GM12878 (cell line): ENCODE data around the gene CNTNAP5. TPM values are rescaled to one million over a fixed set of nuclear protein-coding genes. Genes with fewer than 3 reads are reported as not detected.

Experiments used
- ATAC-seq: fragments of 200-7000 bp; cut with Tn5 transposase; 3 replicates; pipeline ENCODE4 v1.9.1; 2020; ENCODE audit warnings: mild to moderate bottlenecking, moderate library complexity
- BruUV-seq: library from RNA; stranded (reverse); fragments of 400-500 nt; replicated peaks from 2 replicates; lab custom pipeline; 2021; lab: Mats Ljungman, UMichigan
- CTCF ChIA-PET: fragments of 300-600 bp; sonication (Branson Sonifier 250); formaldehyde crosslinking; extraction: SDS; loops from one replicate; lab custom pipeline; 2021; ENCODE audit warnings: inconsistent platforms; lab: Yijun Ruan, JAX
- POLR2A ChIA-PET: fragments of 350-600 bp; formaldehyde crosslinking; extraction: SDS; loops from one replicate; lab custom pipeline; 2021; ENCODE audit warnings: inconsistent platforms; lab: Charles Lee
- RAD21 ChIA-PET: fragments of 300-600 bp; sonication (Branson Sonifier 250); formaldehyde crosslinking; loops from one replicate; lab custom pipeline; 2023; ENCODE audit warnings: antibody characterized with exemption; ENCODE audit not compliant: unreplicated experiment; lab: Charles Lee
- SMC1A ChIA-PET: fragments of 300-600 bp; sonication (Branson Sonifier 250); formaldehyde crosslinking; loops from one replicate; lab custom pipeline; 2023; ENCODE audit not compliant: unreplicated experiment, uncharacterized antibody; lab: Charles Lee
- DNase-seq: peaks from one replicate; pipeline ENCODE4 v3.0.0-alpha.2; 2011; ENCODE audit warnings: low read depth, low spot score
- FAIRE-seq: peaks from 3 replicates; lab custom pipeline; 2011; peaks lifted over from hg19 to GRCh38; lab: Jason Lieb, UNC
- H2AFZ ChIP-seq: 2 replicates; pipeline ENCODE4 v1.6.0; 2011; ENCODE audit warnings: low read depth, low read length, control low read depth; ENCODE audit not compliant: control insufficient read depth
- H3K27ac ChIP-seq: 2 replicates; pipeline ENCODE4 v1.5.1; 2011; ENCODE audit warnings: control low read depth; ENCODE audit not compliant: control insufficient read depth, insufficient read depth
- H3K27me3 ChIP-seq, 2 experiments: replicated peaks in 1 of 2; 2 replicates each; pipeline versions ENCODE4 v1.6.0 to v1.6.1; 2011; ENCODE audit warnings: low read length in 1 of 2; ENCODE audit not compliant: control insufficient read depth in 2 of 2, insufficient read depth in 2 of 2
- H3K36me3 ChIP-seq, 2 experiments: 2 replicates each; pipeline ENCODE4 v1.5.1; 2011; ENCODE audit warnings: low read length in 1 of 2; ENCODE audit not compliant: control insufficient read depth in 2 of 2, insufficient read depth in 2 of 2
- H3K4me1 ChIP-seq: 2 replicates; pipeline ENCODE4 v1.6.1; 2011; ENCODE audit warnings: mild to moderate bottlenecking, low read length, moderate library complexity, mixed read lengths; ENCODE audit not compliant: control insufficient read depth, insufficient read depth
- H3K4me2 ChIP-seq: 2 replicates; pipeline ENCODE4 v1.6.0; 2011; ENCODE audit warnings: control low read depth; ENCODE audit not compliant: control insufficient read depth, insufficient read depth
- H3K4me3 ChIP-seq: fragments of 200-600 bp; sonication (generic); 2 replicates; pipeline ENCODE4 v1.5.1; 2016
- H3K79me2 ChIP-seq: 2 replicates; pipeline ENCODE4 v1.6.0; 2011; ENCODE audit warnings: low read length; ENCODE audit not compliant: control insufficient read depth, insufficient read depth
- H3K9ac ChIP-seq: 2 replicates; pipeline ENCODE4 v1.8.0; 2011; ENCODE audit warnings: low read length, control low read depth, mixed read lengths; ENCODE audit not compliant: control insufficient read depth, insufficient read depth
- H3K9me3 ChIP-seq: replicated peaks from 3 replicates; pipeline ENCODE4 v1.5.1; 2011; ENCODE audit warnings: mild to moderate bottlenecking, low read length; ENCODE audit not compliant: control insufficient read depth, insufficient read depth
- H4K20me1 ChIP-seq: 2 replicates; pipeline ENCODE4 v1.6.0; 2011; ENCODE audit not compliant: control insufficient read depth, insufficient read depth
- BCL11A ChIP-seq: IDR thresholded peaks from 2 replicates; pipeline ENCODE4 v1.6.1; 2011; ENCODE audit warnings: low read depth, low read length
- CBX5 ChIP-seq: sonication (generic); IDR thresholded peaks from 2 replicates; pipeline ENCODE4 v1.6.1; 2016; ENCODE audit warnings: low read depth, moderate library complexity, mild to moderate bottlenecking, inconsistent platforms
- HDAC6 ChIP-seq: fragments of 200-600 bp; sonication (generic); IDR thresholded peaks from one replicate; pipeline ENCODE4 v1.8.0; 2017; ENCODE audit warnings: antibody characterized with exemption; ENCODE audit not compliant: unreplicated experiment
- KLF5 ChIP-seq: fragments of 450-650 bp; IDR thresholded peaks from 2 replicates; pipeline ENCODE4 v1.6.1; 2014; ENCODE audit warnings: mild to moderate bottlenecking; ENCODE audit not compliant: partially characterized antibody
- MTA2 ChIP-seq: fragments of 450-650 bp; IDR thresholded peaks from 2 replicates; pipeline ENCODE4 v1.6.1; 2016; ENCODE audit warnings: low read depth, mild to moderate bottlenecking, moderate library complexity
- NRF1 ChIP-seq: conservative IDR thresholded peaks from 2 replicates; pipeline ENCODE4 v1.6.1; 2011; ENCODE audit warnings: mild to moderate bottlenecking, low read depth, low read length, improper control_type of control experiment
- PML ChIP-seq: IDR thresholded peaks from 2 replicates; pipeline ENCODE4 v1.6.1; 2012; ENCODE audit warnings: low read length, inconsistent platforms
- RB1 ChIP-seq: fragments of 450-650 bp; formaldehyde crosslinking; IDR thresholded peaks from 2 replicates; pipeline ENCODE4 v1.6.1; 2017; ENCODE audit warnings: mild to moderate bottlenecking, borderline replicate concordance
- SIX5 ChIP-seq: IDR thresholded peaks from 2 replicates; pipeline ENCODE4 v1.6.1; 2011; ENCODE audit warnings: mild to moderate bottlenecking, low read depth, low read length, moderate library complexity; ENCODE audit not compliant: severe bottlenecking
- SMARCA5 ChIP-seq: fragments of 450-650 bp; IDR thresholded peaks from 2 replicates; pipeline ENCODE4 v1.6.1; 2017; ENCODE audit warnings: mild to moderate bottlenecking
- YBX1 ChIP-seq: fragments of 450-650 bp; IDR thresholded peaks from 2 replicates; pipeline ENCODE4 v1.6.1; 2016; ENCODE audit warnings: antibody characterized with exemption
- YY1 ChIP-seq: IDR thresholded peaks from 2 replicates; pipeline ENCODE4 v1.6.1; 2011; ENCODE audit warnings: low read depth, mild to moderate bottlenecking, low read length
- ZZZ3 ChIP-seq: IDR thresholded peaks from 2 replicates; pipeline ENCODE4 v1.6.1; 2011; ENCODE audit warnings: low read depth; ENCODE audit not compliant: control insufficient read depth, insufficient read length
- WGBS: methylation state at CpG from one replicate; pipeline ENCODE4 v1.1.6; 2016; ENCODE audit warnings: low lambda C conversion rate; ENCODE audit not compliant: insufficient replicate concordance, insufficient coverage; ENCODE audit errors: missing lambda C conversion rate; 5-methylcytosine and 5-hydroxymethylcytosine counted together
- in situ Hi-C: fragments of 300-500 bp; cut with MboI; formaldehyde crosslinking; loops from 9 replicates; pipeline ENCODE4 v1.14.3; 2018; ENCODE audit warnings: mixed read lengths
- intact Hi-C: fragments of 100-400 bp; cut with micrococcal nuclease; formaldehyde crosslinking; loops from one replicate; pipeline ENCODE4 v1.14.2; 2022; ENCODE audit not compliant: unreplicated experiment
- polyA plus RNA-seq, 11 experiments: library from polyadenylated mRNA; depleted of rRNA in 4 of 11; unstranded in 6 of 11; stranded (reverse) in 5 of 11; fragments of >200 nt; fragmentation: Nextera tagmentation in 4 of 11; fragmentation: Illumina TruSeq in 1 of 11; extraction: Ambion mirVana in 4 of 11; extraction: Trizol in 1 of 11; gene quantifications; 1 replicate in 1 of 11; 2 replicates in 10 of 11; pipeline versions ENCODE4 v1.2.1 to v1.2.3, GENCODE V29; 2011 to 2016; ENCODE audit warnings: inconsistent platforms in 2 of 11, missing spikeins in 2 of 11, low read depth in 1 of 11
- total RNA-seq, 4 experiments: library from RNA; depleted of rRNA in 3 of 4; stranded (reverse); fragments of >200 nt in 3 of 4; fragmentation: Illumina TruSeq in 1 of 4; extraction: Trizol in 1 of 4; gene quantifications; 2 replicates each; pipeline versions ENCODE4 v1.2.1 to v1.2.3, GENCODE V29; 2013 to 2021
- TF ChIP-seq, protein P1 (sequence below): IDR thresholded peaks from 2 replicates; pipeline ENCODE4 v1.6.1; 2012; ENCODE audit warnings: low read depth, low read length, improper control_type of control experiment
- TF ChIP-seq, protein P2 (sequence below): IDR thresholded peaks from 2 replicates; pipeline ENCODE4 v1.6.1; 2011; ENCODE audit warnings: borderline replicate concordance, low read depth, mild to moderate bottlenecking, moderate library complexity, low read length; ENCODE audit not compliant: insufficient read depth, poor library complexity, severe bottlenecking
- TF ChIP-seq, protein P3 (sequence below): IDR thresholded peaks from 2 replicates; pipeline ENCODE4 v1.6.1; 2012; ENCODE audit warnings: low read depth, low read length, improper control_type of control experiment

Gene CNTNAP5
- total and polyA plus RNA-seq, 10 of the 15 experiments (the other 5 are each of a cell fraction or from before 2014, with no cell fraction given): not detected

DNA sequence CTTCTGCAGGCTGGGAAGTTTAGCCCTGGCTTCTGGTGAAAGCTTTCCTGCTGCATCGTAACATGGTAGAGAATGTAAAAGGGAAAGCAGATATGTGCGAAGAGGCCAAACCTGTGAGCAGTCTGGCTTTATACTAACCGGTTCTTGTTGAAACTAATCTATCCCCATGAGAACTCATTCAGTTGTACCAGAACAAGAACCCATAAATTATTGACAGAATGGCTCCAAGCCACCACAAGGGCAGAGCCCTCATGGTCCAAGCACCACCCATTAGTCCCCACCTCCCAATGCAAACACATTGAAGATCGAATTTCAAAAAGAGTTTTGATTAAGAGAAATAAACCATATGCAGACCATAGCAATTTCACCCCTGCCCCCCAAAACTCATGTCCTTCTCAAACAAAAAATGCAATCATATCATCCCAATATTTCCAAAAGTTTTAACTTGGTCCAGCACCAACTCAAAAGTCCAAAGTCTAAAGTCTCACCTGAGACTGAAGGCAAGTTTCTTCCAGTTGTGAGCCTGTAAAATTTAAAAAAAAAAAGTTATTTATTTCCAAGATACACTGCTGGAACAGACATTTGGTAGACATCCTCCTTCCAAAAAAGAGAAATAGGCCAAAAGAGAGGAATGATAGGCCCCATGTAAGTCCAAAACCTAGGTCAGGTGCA is 318.9 kb downstream of the CNTNAP5 start:
- Histone ChIP-seq H3K27ac (no peak overlapping the region), H3K4me2 (no peak overlapping the region), H3K4me3 (no peak overlapping the region), H3K9me3 (no peaks in the 10 kb centered on the region), H3K4me1 (no peaks in the 10 kb centered on the region), H3K27me3 (no peaks in the 10 kb centered on the region), H3K9ac (no peak overlapping the region), H2AFZ (no peak overlapping the region), H4K20me1 (no peaks in the 10 kb centered on the region), H3K79me2 (no peaks in the 10 kb centered on the region), H3K36me3 (no peaks in the 10 kb centered on the region)
- WGBS: 24% methylated on average over 4 of the region's 4 CpGs
- CTCF ChIA-PET: no interaction called here
- ATAC-seq (no peak), FAIRE-seq (no peak), DNase-seq (no peak)
- in situ Hi-C loops (no loop called here), intact Hi-C loops (no loop called here)
- RAD21 ChIA-PET: no interaction called here
- BruUV-seq: no TSS peak
- TF ChIP-seq SIX5: no peak
- no peak for TF ChIP-seq YY1
- no peak for TF ChIP-seq PML
- TF ChIP-seq BCL11A: no peak
- TF ChIP-seq MTA2: no peak
- SMC1A ChIA-PET: no interaction called here
- POLR2A ChIA-PET: no interaction called here

DNA sequence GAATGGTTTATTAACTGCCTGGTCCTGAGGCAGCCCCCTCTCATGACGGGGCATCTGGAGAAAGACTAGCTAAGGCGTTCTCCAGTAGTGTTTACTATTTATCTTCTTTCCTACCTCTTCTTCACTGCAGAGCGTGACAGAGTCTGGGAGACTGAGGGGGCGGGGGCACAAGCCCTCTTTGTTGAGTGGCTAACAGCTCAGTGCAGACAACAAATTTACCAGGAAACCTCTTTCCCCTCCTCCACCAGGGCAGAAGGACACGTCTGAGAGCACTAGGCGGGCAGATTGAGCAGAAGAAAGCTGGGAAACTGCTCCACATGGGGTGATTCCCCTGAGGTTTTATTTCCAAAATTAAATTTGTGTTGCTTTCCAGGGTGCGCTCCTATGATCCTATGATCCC is 322.1 kb downstream of the CNTNAP5 start:
- ATAC-seq (no peak), FAIRE-seq (no peak), DNase-seq (no peak)
- Histone ChIP-seq H4K20me1 (no peaks in the 10 kb centered on the region), H3K27me3 (no peaks in the 10 kb centered on the region), H3K4me1 (no peaks in the 10 kb centered on the region), H3K79me2 (no peaks in the 10 kb centered on the region), H2AFZ (no peak overlapping the region), H3K4me3 (no peak overlapping the region), H3K27ac (no peak overlapping the region), H3K9me3 (no peaks in the 10 kb centered on the region), H3K4me2 (no peak overlapping the region), H3K36me3 (no peaks in the 10 kb centered on the region), H3K9ac (no peak overlapping the region)
- intact Hi-C loops (no loop called here), in situ Hi-C loops (no loop called here)
- BruUV-seq: no TSS peak
- SMC1A ChIA-PET: no interaction called here
- RAD21 ChIA-PET: no interaction called here
- CTCF ChIA-PET: interaction anchor here (0.6 kb wide), 1 partner anchor 91 kb away, joined by 3 read pairs; no protein-coding TSS in a partner anchor
- POLR2A ChIA-PET: no interaction called here
- WGBS: 24% methylated on average over 7 of the region's 7 CpGs
- TF ChIP-seq HDAC6: no peak
- no peak for TF ChIP-seq RB1
- TF ChIP-seq, protein P1, sequence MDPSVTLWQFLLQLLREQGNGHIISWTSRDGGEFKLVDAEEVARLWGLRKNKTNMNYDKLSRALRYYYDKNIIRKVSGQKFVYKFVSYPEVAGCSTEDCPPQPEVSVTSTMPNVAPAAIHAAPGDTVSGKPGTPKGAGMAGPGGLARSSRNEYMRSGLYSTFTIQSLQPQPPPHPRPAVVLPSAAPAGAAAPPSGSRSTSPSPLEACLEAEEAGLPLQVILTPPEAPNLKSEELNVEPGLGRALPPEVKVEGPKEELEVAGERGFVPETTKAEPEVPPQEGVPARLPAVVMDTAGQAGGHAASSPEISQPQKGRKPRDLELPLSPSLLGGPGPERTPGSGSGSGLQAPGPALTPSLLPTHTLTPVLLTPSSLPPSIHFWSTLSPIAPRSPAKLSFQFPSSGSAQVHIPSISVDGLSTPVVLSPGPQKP: no peak
- TF ChIP-seq, protein P2, sequence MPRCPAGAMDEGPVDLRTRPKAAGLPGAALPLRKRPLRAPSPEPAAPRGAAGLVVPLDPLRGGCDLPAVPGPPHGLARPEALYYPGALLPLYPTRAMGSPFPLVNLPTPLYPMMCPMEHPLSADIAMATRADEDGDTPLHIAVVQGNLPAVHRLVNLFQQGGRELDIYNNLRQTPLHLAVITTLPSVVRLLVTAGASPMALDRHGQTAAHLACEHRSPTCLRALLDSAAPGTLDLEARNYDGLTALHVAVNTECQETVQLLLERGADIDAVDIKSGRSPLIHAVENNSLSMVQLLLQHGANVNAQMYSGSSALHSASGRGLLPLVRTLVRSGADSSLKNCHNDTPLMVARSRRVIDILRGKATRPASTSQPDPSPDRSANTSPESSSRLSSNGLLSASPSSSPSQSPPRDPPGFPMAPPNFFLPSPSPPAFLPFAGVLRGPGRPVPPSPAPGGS: no peak
- TF ChIP-seq, protein P3, sequence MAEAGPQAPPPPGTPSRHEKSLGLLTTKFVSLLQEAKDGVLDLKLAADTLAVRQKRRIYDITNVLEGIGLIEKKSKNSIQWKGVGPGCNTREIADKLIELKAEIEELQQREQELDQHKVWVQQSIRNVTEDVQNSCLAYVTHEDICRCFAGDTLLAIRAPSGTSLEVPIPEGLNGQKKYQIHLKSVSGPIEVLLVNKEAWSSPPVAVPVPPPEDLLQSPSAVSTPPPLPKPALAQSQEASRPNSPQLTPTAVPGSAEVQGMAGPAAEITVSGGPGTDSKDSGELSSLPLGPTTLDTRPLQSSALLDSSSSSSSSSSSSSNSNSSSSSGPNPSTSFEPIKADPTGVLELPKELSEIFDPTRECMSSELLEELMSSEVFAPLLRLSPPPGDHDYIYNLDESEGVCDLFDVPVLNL: no peak
- no peak for TF ChIP-seq ZZZ3
- no peak for TF ChIP-seq CBX5
- TF ChIP-seq KLF5: no peak
- TF ChIP-seq YBX1: no peak
- TF ChIP-seq NRF1: no peak
- no peak for TF ChIP-seq SMARCA5
